GM18909 (cell line): ENCODE measurements around the gene SUSD6.
"Not testable (repeated sequence)": the region's sequence is repeated elsewhere in the genome, so short reads cannot be mapped to it uniquely, and the experiment has no call there.

Source experiments
- ATAC-seq: cut with Tn5 transposase; IDR thresholded peaks from one replicate; pipeline ENCODE4 v1.9.1; 2021; ENCODE audit warnings: mild to moderate bottlenecking; ENCODE audit not compliant: unreplicated experiment, poor library complexity

SUSD6 gene

DNA sequence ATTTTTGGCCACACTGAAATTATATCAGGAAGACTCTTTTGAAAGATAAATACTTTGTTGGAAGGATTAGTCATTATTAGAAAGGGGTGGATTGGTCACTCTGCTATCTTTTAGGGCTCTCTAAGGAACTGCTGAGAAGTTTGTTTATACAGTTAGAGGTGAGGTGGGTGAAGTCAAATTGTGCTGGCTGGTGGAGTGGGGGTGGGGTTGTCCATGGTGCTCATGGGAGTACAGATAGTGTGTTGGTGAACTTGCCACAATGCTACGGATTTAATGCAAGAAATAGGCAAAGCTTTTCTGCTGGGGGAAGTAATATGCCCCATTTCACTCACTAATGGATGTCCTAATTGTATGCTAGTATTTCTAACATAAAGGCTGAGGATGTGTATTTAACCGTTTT is 35.8 kb downstream of the SUSD6 start:
- no peak for ATAC-seq

DNA sequence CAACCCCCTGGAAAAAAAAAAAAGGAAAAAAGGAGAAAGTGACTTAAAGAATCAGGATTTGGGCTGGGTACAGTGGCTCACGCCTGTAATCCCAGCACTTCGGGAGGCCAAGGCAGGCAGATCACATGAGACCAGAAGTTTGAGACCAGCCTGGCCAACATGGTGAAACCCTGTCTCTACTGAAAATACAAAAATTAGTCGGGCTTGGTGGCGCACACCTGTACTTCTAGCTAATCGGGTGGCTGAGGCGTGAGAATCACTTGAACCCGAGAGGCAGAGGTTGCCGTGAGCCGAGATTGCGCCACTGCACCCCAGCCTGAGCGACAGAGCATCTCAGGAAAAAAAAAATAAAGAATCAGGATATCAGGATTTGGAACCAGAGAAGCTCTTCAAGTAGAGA is 36.2 kb downstream of the SUSD6 start:
- not testable (repeated sequence) for ATAC-seq

DNA sequence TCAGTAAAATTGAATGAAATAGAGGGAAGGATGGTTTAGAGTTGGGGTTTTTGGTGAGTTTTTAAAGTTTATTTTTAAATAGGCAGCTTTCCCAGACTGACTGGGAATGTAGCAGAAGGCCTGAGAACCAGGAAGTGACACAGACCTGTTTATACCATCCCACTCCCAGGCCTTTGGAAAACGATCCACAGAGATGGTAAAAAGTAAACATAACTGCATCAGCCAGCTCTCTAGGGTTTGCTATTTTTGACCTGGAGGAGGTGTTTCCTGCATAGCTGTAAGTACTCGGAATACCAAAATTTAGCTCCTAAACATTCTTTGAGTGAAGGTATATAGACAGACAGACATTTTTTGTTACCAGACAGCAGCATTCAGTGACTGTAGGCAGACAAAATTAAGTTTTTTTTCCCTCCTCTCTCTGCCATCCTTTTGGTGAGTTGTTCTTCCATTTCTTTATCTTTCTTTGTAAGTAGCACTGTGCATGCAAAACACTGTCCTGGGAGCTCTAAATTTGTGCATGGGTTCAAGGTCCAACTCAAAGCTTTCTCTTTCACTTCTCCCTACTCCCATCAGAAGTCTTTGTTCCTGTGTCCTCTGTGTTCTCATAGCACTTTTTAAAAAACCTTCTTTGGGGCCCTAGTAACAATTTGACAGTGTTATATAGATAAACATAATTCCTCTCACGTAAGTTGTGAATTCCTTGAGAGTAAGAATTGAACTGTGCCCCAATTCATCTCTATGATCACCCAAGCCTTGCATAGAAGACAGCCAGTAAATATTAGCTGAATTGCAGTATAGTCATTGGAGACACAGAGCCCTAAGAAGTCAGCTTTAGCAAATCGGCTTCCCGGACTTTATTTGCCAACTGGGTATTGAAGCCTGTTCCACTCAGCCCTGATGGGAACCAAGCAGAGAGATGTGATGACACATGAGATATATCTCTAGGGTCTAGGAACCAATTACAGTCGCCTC is 37.4 kb downstream of the SUSD6 start:
- ATAC-seq = peak; percentile 58

DNA sequence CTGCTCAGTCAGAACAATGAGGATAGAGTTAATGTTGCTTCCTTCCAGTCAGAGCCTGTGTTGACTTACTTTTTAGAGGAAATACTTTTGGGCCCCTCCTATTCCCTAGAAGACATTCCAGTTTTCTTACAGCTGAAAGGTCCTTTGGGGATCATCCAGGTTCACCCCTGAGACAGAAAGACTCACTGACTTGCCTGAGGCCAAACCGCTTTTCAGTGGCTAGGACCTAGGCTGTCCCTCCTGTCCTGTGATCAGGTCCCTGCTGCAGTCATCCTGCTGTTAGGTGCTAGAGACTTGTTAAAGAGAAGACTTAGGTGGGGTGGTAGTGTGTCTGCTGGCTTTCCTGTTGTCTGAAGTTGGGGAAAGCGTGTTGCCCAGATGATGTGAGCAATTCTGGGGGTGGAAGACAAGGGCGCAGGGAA is 39.6 kb downstream of the SUSD6 start:
- no peak for ATAC-seq

DNA sequence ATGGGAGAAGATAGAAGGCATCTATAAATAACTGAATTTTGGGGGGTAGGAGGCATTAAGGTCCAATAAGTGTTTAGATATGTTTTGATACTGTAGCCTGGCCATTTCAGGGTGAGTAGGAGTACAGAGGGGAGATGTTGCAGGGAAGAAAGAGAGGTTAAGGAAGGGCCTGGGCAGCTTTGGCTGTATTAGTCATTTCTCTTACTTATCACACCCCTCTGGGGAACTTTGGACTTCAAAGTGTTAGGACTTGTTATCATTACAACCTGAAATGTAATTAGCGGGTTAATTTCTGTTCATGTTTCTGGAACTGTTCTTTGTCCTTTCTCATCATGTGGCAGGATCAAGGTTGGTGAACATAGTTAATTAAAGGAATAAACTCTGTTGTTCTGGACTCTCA is 40.3 kb downstream of the SUSD6 start:
- ATAC-seq = no peak

DNA sequence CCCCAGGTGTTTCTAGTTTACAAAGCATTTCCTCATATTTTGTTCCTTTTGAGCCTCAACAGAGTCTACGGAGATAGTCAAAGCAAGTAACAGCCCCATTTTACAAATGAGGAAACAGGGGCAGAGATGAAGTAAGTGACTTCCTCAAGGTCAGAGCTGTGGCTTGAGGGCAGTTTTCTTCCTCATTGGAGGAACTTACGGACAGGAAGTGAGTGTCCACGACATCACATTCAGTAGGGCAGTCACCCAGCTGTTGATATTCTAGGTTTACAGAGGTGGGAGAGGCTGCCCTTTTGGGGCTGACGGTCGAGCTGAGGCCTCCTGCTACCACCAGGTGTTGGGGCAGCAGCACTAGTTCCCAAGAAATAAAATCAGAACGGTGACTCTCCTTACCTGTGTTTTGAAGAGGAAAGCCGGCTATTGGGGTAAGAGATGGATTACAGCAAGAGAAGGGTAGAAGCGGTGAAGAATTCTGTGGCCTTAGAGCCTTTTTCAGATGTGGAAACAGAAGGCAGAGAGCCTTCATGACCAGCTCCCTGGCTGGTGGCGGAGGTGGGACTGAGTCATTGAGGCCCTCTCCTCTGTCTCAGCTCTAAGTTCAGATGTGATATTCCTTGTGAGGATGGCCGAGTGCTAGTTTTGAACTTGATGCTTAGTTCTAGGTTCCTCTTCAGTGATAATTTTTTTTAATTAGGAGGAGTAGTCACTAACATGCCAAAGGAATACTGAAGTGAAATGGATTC is 41.7 kb downstream of the SUSD6 start:
- ATAC-seq = peak; percentile 44

DNA sequence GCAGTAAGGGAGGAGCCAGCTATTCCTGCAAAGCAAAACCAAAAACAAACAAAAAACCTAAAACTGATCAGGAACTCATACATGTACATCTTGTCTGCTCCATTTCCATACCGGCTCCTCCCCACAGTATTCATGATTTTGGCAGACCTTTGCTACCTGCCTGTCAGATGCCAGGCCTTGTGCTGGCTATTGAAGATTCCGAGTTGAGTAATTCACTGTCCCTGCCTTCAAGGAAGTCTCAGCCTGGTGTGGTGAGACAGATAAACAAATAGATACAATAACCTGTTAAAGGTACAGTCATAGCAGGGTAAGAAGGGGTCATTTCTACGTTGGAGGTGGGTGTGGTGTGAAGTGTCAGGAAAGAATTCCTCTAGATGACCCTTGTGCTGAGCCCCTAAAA is 42.7 kb downstream of the SUSD6 start:
- no peak for ATAC-seq

DNA sequence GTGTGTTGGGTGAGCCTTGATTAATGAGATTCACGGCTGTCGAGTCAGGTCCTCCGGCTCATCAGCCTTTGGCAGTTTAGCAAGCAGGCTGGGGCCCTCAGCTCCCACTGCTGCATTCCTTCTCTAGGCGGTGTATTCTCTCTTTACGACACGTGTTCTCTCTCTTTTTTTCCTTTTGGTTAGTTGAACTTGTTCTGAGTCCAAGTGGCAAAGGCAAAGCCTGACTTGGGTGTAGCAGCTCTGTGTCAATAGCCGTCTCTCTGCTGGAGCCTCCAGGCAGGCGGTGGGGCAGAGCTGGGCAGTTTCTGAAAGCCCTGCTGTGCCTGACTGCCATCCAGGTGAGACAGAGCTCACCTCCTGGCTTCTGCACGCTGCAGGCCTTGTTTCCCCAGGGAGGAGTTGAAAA is 46.6 kb downstream of the SUSD6 start:
- ATAC-seq = no peak

DNA sequence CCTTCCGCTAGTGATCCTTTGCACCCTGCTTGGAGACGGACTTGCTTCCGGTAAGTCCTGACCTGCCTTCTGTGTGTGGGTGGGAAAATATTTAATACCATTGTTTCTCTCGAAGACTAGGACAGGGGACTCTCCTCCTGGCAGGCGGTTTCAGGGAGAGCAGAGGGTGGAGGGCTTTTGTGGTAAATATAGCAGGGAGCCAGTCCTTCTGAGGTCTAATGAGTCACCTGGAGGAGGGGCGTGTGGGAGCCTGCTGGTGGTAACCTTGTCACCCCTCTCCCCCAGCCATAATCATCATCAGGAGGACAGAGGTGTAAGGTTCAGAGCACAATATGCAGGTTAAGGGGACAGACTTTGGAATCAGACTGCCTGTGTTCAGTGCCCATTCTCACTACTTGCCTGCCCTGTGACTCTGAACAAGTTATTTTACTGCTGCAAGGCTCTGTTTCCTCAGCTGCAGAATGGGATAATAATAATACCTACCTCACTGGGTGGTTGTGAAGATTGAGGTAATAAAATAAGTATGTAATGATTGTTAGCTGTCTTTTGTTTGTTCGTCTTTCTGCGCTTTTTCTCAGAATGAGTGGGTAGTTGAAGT is 47.4 kb downstream of the SUSD6 start:
- ATAC-seq = no peak

DNA sequence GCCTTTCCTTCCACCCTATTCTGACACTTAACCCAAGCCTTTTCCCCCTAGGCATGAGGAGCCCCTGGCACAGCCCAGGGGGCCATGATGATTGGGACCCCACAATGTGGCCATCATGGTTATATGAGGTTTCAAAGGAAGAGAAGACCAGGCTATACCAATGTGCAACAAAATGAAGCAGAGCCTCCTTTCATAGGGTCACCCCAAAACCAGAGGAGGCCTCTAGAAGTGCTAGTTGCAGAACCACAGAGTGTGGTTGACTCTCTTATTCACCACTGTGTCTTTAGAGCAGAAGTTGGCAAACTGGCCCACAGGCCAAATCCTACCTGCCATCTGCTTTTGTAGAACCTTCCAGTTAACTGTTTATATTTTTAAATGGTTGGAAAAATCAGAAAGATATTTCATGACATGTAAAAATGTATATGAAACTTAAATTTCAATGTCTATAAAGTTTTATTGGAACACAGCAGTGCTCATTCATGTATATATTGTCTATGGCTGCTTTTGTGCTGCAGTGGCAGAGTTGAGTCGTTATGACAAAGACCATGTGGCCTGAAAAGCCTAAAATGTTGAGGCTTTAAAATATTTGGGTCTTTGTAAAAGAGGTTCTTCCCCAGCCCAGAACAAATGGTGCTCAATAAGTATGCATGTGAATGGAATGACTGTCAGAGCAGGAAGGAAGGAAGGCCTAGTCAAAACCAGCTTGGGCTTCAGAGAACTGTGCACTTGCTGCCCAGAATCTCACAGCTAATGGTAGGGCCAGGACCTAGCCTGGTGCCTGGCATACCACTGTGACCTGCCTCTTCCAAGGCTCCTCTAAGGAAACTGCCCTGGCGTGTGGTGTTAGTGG is 49.2 kb downstream of the SUSD6 start:
- no peak for ATAC-seq

DNA sequence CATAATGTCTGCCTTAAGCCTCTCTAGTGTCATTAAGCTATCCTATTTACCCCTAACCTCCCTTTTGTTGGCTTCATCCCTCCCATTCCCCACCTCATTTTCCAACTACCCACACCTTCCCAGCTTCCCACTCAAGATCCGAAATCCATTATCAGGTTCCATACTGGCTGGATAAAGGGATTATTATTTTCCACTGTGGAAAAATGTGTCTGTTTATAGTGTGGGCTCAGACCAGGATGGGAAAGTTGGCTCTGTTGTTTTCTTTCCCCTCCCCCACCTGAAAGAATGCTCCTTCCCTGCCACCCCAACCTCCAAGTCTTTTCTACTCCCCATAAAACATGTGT is 49.8 kb downstream of the SUSD6 start:
- ATAC-seq = no peak

DNA sequence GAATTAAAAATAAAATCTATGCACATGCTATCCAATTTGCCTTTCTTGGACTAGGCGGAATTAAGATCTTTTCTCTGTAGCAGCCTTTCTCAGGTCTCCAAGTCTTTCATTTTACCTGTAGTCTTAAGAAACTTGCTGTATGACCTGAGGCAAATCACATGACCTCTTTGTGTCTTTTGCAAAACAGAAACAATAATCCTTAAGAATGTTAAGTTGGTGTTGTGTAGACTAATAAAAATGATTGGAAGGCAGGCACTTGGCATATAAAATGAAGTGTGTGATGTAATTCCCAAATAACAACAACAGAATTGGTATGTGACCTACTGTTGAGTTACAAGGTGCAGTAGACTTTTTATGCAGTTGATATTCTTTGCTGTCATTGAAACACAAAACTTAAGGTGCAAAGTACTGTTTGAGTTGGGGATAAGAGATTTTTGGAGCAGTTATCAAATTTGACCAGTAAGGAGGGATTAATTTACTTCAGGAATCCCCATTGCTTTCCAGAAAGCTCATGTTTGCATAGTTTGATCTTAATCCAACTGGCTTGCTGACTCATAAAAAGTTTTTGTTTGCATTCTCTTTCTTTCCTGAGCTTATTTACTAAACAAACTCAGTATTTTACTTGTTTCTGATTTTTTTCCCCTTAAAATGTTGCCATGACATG is 51.4 kb downstream of the SUSD6 start:
- no peak for ATAC-seq

DNA sequence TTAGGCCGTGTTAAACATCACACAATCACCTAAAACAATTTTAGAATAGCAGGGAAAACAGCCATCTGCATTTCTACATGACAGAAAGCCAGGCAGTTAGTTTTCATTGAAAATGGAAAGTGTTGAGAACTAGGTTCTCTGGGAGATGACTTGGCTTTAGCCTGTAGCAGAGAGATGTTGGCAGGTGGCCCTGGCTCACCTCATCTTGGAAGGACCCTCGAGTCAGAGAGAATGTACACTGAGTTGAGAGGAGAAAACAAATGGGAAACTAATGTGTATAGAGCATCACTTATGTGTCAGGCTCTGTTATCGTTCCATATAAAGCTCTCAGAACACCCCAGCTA is 51.9 kb downstream of the SUSD6 start:
- no peak for ATAC-seq

DNA sequence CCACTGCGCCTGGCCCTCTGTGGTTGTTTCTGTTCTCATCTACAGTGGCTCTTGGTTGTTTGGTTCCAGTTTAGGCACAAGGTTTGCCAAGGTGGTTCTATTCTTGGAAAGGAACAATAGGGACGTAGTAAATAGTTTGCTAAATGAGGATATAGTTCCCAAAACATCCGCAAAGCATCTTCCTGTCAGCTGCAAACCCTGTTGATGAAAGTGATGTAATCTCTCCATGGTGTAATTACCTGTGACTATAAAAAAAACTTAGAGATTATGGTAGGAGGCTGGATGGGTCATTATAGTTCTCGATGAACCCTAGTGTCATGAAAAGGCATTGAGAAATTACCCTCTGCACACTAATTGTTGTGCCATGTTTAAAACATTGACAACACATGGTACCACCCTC is 52.9 kb downstream of the SUSD6 start:
- no peak for ATAC-seq

DNA sequence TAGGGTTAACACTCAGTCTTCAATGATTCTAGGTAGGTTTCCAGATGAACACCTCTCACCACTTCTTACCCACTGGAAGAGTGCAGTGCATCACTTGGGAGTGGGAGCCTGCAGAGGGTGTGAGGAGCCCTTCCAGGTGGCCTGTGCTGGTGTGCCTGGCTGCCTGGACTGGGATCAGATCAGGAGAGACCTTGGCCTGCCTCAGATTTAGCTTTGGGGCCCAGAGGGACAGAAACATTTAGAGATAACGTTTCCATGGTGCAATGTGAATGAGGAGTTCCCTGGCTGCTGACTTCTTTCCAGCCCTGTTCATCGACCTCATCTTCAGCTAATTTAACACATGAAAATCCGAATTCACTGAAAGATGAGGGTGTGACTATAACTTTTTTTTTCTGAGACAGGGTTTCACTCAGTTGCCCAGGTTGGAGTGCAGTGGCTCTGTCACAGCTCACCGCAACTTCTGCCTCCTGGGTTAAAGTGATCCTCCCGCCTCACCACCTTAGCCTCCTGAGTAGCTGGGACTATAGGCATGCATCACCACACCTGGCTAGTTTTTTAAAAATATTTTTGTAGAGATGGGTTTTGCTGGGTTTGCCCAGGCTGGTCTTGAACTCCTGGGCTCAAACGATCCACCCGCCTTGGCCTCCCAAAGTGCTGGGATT is 53.6 kb downstream of the SUSD6 start:
- no peak for ATAC-seq

DNA sequence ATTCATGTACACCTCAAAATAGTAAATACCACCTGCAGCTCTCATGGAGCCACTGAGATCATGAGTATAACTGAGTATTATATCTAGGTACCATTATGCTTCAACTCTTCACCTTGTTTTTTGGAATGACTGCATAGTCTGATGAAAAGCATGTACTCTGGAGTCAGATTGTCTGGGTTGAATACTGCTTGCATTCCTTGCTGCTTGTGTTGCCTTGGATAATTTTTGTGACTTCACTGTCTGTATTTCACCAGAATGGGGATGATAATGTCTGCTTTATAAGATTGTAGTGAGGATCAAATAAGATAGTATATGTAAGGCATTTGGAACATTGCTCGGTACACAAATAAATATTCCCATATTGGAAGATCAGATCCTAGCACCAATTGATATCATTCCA is 54.2 kb downstream of the SUSD6 start:
- no peak for ATAC-seq

DNA sequence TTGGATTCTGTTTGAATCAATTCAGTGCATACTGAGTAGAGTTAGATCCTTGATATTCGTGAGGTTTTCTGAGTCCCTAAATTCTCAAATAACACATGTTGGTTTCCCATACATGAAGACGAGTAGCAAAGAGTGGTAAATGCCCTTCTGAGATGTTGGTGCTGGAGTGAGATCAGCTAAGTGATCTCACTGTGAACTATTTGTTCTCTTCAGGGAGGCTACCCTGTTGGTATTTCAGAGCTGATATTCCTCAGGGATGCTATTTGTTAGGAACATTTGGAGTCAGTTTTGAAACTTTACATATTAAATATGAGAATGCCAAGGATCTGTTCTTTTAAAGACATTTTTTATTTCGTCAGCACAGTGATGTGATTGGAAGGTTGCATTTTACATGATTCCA is 54.7 kb downstream of the SUSD6 start:
- no peak for ATAC-seq

DNA sequence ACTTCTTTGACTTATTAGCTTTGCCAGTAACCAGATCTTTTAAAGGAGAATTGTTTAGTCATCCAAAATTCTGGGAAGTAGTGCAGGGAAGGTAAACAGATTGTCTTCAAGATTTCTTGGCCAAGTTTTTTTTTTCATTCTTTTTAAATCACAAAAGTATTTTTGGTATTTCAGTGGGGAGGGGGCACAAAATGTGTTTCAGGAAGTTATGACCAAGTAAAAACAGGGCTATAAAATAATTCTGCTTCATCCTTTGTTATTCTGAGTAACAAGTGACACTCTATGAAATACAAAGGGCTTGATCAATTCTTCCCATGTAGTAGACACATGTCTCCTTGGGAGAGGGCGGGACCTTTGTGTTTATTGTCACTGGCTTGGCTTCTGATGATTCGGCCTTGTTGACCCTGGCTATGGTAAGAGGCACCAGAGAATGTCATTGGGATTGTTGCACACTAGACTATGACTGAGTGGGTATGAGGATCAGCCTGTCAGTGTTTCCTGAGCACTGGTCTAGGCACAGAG is 55.4 kb downstream of the SUSD6 start:
- ATAC-seq = no peak

DNA sequence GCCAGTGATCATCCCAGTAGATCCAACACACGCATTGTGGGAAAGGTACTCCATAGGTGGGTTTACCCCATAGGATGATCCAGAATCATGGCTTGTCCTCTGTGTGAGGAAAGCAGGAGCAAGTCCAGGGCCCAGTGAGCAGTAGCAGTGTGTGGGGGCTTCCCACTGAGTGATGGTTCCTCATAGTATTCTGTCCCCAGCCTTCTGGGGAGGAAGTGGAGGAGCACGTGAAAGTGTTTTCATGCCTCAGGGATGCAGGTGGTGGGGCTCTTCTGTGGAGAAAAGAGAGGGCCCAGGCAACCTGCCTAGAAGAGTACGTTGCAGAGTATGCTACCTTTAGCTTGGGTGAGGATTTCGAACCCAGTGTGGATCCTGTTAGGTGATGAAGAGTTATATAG is 56.5 kb downstream of the SUSD6 start:
- peak; percentile 36 for ATAC-seq
